Islet of Langerhans (tissue), 1 donor: ENCODE measurements around the gene FIGNL2.
"Not testable (repeated sequence)": the region's sequence is repeated elsewhere in the genome, so short reads cannot be mapped to it uniquely, and the experiment has no call there.

Source experiments
- FAIRE-seq: peaks from one replicate; lab custom pipeline; 2011; peaks lifted over from hg19 to GRCh38; lab: Jason Lieb, UNC

The FIGNL2 gene

GRCh38 chr12:51848326-51848727 is at the start of gene FIGNL2:
Gene FIGNL2, minus strand, starts transcription at chr12:51848718. Its CDS starts 26,305 bp downstream, at chr12:51822413.
- FAIRE-seq: no peak

GRCh38 chr12:51897181-51897580 is 48.7 kb upstream of the FIGNL2 start:
- FAIRE-seq: no peak

- no peak for FAIRE-seq
Observed at GRCh38 chr12:51896236-51896635, 47.7 kb upstream of the FIGNL2 start.

GRCh38 chr12:51895378-51896135 is 47.0 kb upstream of the FIGNL2 start:
- no peak for FAIRE-seq

- no peak for FAIRE-seq
Observed at GRCh38 chr12:51893786-51894185, 45.3 kb upstream of the FIGNL2 start.

GRCh38 chr12:51891843-51892242 is 43.3 kb upstream of the FIGNL2 start:
- no peak for FAIRE-seq

GRCh38 chr12:51890511-51891171 is 42.1 kb upstream of the FIGNL2 start:
- no peak for FAIRE-seq

- FAIRE-seq: no peak
Observed at GRCh38 chr12:51890133-51890464, 41.6 kb upstream of the FIGNL2 start.

GRCh38 chr12:51889216-51890132 is 41.0 kb upstream of the FIGNL2 start:
- FAIRE-seq: no peak

GRCh38 chr12:51888316-51889215 is 40.0 kb upstream of the FIGNL2 start:
- FAIRE-seq: no peak

GRCh38 chr12:51887476-51888315 is 39.2 kb upstream of the FIGNL2 start, which contains the start of gene ANKRD33:
Gene ANKRD33, plus strand, starts transcription at chr12:51888103. Its CDS starts 84 bp downstream, at chr12:51888187.
- no peak for FAIRE-seq

- FAIRE-seq: no peak
Observed at GRCh38 chr12:51886021-51886710, 37.6 kb upstream of the FIGNL2 start.

GRCh38 chr12:51885294-51886020 is 36.9 kb upstream of the FIGNL2 start:
- FAIRE-seq: not testable (repeated sequence)

GRCh38 chr12:51884676-51885229 is 36.2 kb upstream of the FIGNL2 start:
- FAIRE-seq: no peak

GRCh38 chr12:51883998-51884675 is 35.6 kb upstream of the FIGNL2 start:
- no peak for FAIRE-seq

- FAIRE-seq: no peak
Observed at GRCh38 chr12:51883295-51883694, 34.8 kb upstream of the FIGNL2 start.

- no peak for FAIRE-seq
Observed at GRCh38 chr12:51879102-51879501, 30.6 kb upstream of the FIGNL2 start.

- FAIRE-seq: no peak
Observed at GRCh38 chr12:51874486-51874885, 26.0 kb upstream of the FIGNL2 start.
